ENCODE measurements around the gene CHMP3.
"Not testable (repeated sequence)": the region's sequence is repeated elsewhere in the genome, so short reads cannot be mapped to it uniquely, and the experiment has no call there.

The CHMP3 gene

GRCh38 chr2:86548913-86549396, 14.3 kb downstream of the CHMP3 start:
- DNase-seq = not testable (repeated sequence)

GRCh38 chr2:86548165-86548912, 14.9 kb downstream of the CHMP3 start:
- DNase-seq = not testable (repeated sequence)

- DNase-seq = not testable (repeated sequence)
Observed at GRCh38 chr2:86545296-86545924, 17.8 kb downstream of the CHMP3 start.

GRCh38 chr2:86544278-86545099, 18.8 kb downstream of the CHMP3 start:
- DNase-seq = not testable (repeated sequence)

GRCh38 chr2:86543793-86544192, 19.4 kb downstream of the CHMP3 start:
- no peak for DNase-seq

GRCh38 chr2:86543335-86543734, 19.9 kb downstream of the CHMP3 start:
- DNase-seq = no peak

GRCh38 chr2:86542814-86543213, 20.4 kb downstream of the CHMP3 start:
- no peak for DNase-seq

GRCh38 chr2:86541334-86541733, 21.9 kb downstream of the CHMP3 start:
- DNase-seq = no peak

GRCh38 chr2:86533589-86533988, 29.7 kb downstream of the CHMP3 start:
- DNase-seq = no peak

GRCh38 chr2:86525421-86526340, 37.6 kb downstream of the CHMP3 start:
- no peak for DNase-seq

- DNase-seq = no peak
Observed at GRCh38 chr2:86523491-86523890, 39.8 kb downstream of the CHMP3 start.

GRCh38 chr2:86522711-86523110, 40.5 kb downstream of the CHMP3 start:
- no peak for DNase-seq

- no peak for DNase-seq
Observed at GRCh38 chr2:86521922-86522321, 41.3 kb downstream of the CHMP3 start.

GRCh38 chr2:86520153-86520552, 43.1 kb downstream of the CHMP3 start:
- DNase-seq = no peak

GRCh38 chr2:86519349-86519748, 43.9 kb downstream of the CHMP3 start:
- no peak for DNase-seq

GRCh38 chr2:86518481-86518880, 44.8 kb downstream of the CHMP3 start:
- peak in 1 of 2 experiments; percentile 28 for DNase-seq

- no peak for DNase-seq
Observed at GRCh38 chr2:86513948-86514660, 49.1 kb downstream of the CHMP3 start.

- DNase-seq = no peak
Observed at GRCh38 chr2:86512892-86513291, 50.4 kb downstream of the CHMP3 start.

GRCh38 chr2:86512034-86512433, 51.2 kb downstream of the CHMP3 start:
- no peak for DNase-seq

- no peak for DNase-seq
Observed at GRCh38 chr2:86510436-86510933, 52.8 kb downstream of the CHMP3 start.

- DNase-seq = no peak
Observed at GRCh38 chr2:86507600-86507999, 55.6 kb downstream of the CHMP3 start.
